ENCODE measurements around the gene KIAA0040. TPM values are rescaled to one million over a fixed set of nuclear protein-coding genes. Genes with fewer than 3 reads are reported as not detected.

The KIAA0040 gene
- total and polyA plus RNA-seq, 2 donors (not counting 1 experiment from before 2014, with no cell fraction given), result 93.6 to 106 TPM

DNA sequence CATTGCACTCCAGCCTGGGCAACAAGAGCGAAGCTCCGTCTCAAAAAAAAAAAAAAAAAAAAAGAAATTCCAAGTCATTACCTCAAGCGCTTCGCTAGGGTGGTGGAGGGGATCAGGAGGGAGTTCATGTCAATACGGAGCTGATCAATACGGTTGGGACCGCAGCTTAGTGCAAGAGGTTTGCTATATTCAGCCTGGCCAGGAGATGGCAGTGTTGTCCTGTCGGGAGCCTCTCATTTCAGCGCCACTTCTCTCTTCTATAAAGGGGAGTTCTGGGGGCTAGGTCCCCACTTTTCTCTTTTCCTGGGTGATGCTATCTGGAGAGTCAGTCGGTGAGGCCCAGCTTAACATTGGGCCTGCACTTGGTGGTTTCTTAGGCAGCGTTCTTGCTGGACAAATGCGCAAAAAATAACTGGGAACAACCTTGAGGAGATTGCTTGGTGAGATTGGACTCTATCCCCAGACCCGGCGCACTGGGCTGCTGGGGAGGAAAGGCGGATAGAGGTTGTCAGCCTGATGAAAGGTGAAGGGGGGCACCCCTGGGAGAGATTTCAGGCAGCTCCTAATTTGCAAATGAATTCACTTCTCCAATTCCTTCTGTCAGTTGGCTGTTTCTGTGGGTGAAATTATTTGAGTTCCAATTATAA is 40.4 kb downstream of the KIAA0040 start:
- H3K27ac Mint-ChIP-seq, result no peak overlapping the region
- Histone ChIP-seq H4K20me1 (ENCODE audit: control insufficient read depth, insufficient read depth, low read length, poor library complexity, severe bottlenecking) (peaks cover 4% of the 10 kb centered on the region), H3K27ac (ENCODE audit: low read length in 2 of 2) (no peak overlapping the region), H3K4me1 (ENCODE audit: control insufficient read depth in 2 of 2, insufficient read depth in 2 of 2, low read length in 2 of 2) (peaks cover 16 to 27% of the 10 kb centered on the region in 2 donors), H3K9ac (ENCODE audit: low read length) (no peak overlapping the region), H3K36me3 (replicated peaks in 1 of 2; ENCODE audit: control extremely low read depth in 1 of 2, control insufficient read depth in 1 of 2, extremely low read depth in 1 of 2, insufficient read depth in 2 of 2, low read length in 1 of 2) (no peaks in the 10 kb centered on the region), H3K79me2 (ENCODE audit: control insufficient read depth, insufficient read depth, low read length) (no peaks in the 10 kb centered on the region), H3K27me3 (replicated peaks in 1 of 4; ENCODE audit: control extremely low read depth in 1 of 4, control insufficient read depth in 3 of 4, insufficient read depth in 4 of 4, low read length in 3 of 4) (peaks cover 0 to 18% (median 7%) of the 10 kb centered on the region in 4 experiments), H3K4me3 (ENCODE audit: control extremely low read depth in 1 of 5, extremely low read depth in 1 of 5, insufficient read depth in 1 of 5, low read depth in 2 of 5, low read length in 4 of 5) (no peak overlapping the region), H3K9me3 (ENCODE audit: control extremely low read depth in 1 of 3, control insufficient read depth in 2 of 3, insufficient read depth in 1 of 3, low read length in 2 of 3) (no peaks in the 10 kb centered on the region), H3K4me2 (replicated peaks; ENCODE audit: low read depth, low read length, poor library complexity, severe bottlenecking) (no peak overlapping the region), H2AFZ (ENCODE audit: insufficient read depth, low read depth, low read length, poor library complexity, severe bottlenecking) (peak overlapping the region; percentile 13)
- DNase-seq, result peak; percentile 81
- POLR2A ChIA-PET, result interaction anchor here (0.6 to 0.7 kb wide), 3 partner anchors 40 to 557 kb away, joined by 3 read pairs; no protein-coding TSS in a partner anchor
- TF ChIP-seq EZH2 (IDR thresholded peaks at IDR 0.05; ENCODE audit: borderline replicate concordance, insufficient read depth, low read depth, low read length, poor library complexity, severe bottlenecking), result no peak
- TF ChIP-seq, protein P1, sequence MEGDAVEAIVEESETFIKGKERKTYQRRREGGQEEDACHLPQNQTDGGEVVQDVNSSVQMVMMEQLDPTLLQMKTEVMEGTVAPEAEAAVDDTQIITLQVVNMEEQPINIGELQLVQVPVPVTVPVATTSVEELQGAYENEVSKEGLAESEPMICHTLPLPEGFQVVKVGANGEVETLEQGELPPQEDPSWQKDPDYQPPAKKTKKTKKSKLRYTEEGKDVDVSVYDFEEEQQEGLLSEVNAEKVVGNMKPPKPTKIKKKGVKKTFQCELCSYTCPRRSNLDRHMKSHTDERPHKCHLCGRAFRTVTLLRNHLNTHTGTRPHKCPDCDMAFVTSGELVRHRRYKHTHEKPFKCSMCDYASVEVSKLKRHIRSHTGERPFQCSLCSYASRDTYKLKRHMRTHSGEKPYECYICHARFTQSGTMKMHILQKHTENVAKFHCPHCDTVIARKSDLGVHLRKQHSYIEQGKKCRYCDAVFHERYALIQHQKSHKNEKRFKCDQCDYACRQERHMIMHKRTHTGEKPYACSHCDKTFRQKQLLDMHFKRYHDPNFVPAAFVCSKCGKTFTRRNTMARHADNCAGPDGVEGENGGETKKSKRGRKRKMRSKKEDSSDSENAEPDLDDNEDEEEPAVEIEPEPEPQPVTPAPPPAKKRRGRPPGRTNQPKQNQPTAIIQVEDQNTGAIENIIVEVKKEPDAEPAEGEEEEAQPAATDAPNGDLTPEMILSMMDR (IDR thresholded peaks at IDR 0.05), result peak; percentile 98
- ATAC-seq (ENCODE audit: low read depth), result peak; percentile 81
- CTCF ChIA-PET, result interaction anchor here (0.6 to 11.2 kb wide), 80 partner anchors 9 to 922 kb away, joined by 3 to 468 read pairs (median 4); partner anchors contain the start of gene TNR
- peaks cover 21% of the 10 kb centered on the region for H3K27me3 Mint-ChIP-seq
- H3K4me1 Mint-ChIP-seq, result peaks cover 32% of the 10 kb centered on the region
- intact Hi-C loops (cut with micrococcal nuclease), result loop anchor here (1.0 to 5.0 kb wide), 3 partner anchors 282 to 605 kb away; partner anchors contain the start of gene TNR
- 15% methylated on average over 12 of the region's 15 CpGs for WGBS (ENCODE audit: insufficient coverage)
- H3K4me3 Mint-ChIP-seq, result no peak overlapping the region
- H3K9me3 Mint-ChIP-seq (ENCODE audit: insufficient read depth), result no peaks in the 10 kb centered on the region

Measured in B cell (primary cell).